GM12878 (cell line): ENCODE results near the gene CBX2. TPM values are rescaled to one million over a fixed set of nuclear protein-coding genes. Genes with fewer than 3 reads are reported as not detected.
A peak's percentile ranks its signal among the peaks of the same experiment; 100 is the strongest.

Source experiments
- CBFB ChIP-seq: IDR thresholded peaks from 2 replicates; pipeline ENCODE4 v1.6.1; 2016; ENCODE audit warnings: antibody characterized with exemption, low read depth
- CHD2 ChIP-seq: IDR thresholded peaks from 2 replicates; pipeline ENCODE4 v1.6.1; 2011; ENCODE audit warnings: low read depth, low read length, improper control_type of control experiment, borderline replicate concordance
- CTCF ChIP-seq, 3 experiments: IDR thresholded peaks in 2 of 3; conservative IDR thresholded peaks in 1 of 3; 2 replicates each; pipeline ENCODE4 v1.5.1; 2011; ENCODE audit warnings: low read depth in 3 of 3, low read length in 3 of 3, mild to moderate bottlenecking in 3 of 3, control low read depth in 2 of 3, moderate library complexity in 2 of 3, inconsistent platforms in 1 of 3, mixed read lengths in 1 of 3; ENCODE audit not compliant: control insufficient read depth in 2 of 3, insufficient read depth in 1 of 3; ENCODE audit errors: extremely low read depth in 1 of 3
- HDAC2 ChIP-seq: fragments of 200-600 bp; sonication (generic); IDR thresholded peaks from 2 replicates; pipeline ENCODE4 v1.6.1; 2017
- POU2F2 ChIP-seq: IDR thresholded peaks from 3 replicates; pipeline ENCODE4 v1.6.1; 2011; ENCODE audit warnings: low read depth, mild to moderate bottlenecking, low read length, borderline replicate concordance
- SREBF1 ChIP-seq: IDR thresholded peaks from 2 replicates; pipeline ENCODE4 v1.6.1; 2012; ENCODE audit warnings: mild to moderate bottlenecking, low read length
- polyA plus RNA-seq, 11 experiments: library from polyadenylated mRNA; depleted of rRNA in 4 of 11; unstranded in 6 of 11; stranded (reverse) in 5 of 11; fragments of >200 nt; fragmentation: Nextera tagmentation in 4 of 11; fragmentation: Illumina TruSeq in 1 of 11; extraction: Ambion mirVana in 4 of 11; extraction: Trizol in 1 of 11; gene quantifications; 1 replicate in 1 of 11; 2 replicates in 10 of 11; pipeline versions ENCODE4 v1.2.1 to v1.2.3, GENCODE V29; 2011 to 2016; ENCODE audit warnings: inconsistent platforms in 2 of 11, missing spikeins in 2 of 11, low read depth in 1 of 11
- total RNA-seq, 4 experiments: library from RNA; depleted of rRNA in 3 of 4; stranded (reverse); fragments of >200 nt in 3 of 4; fragmentation: Illumina TruSeq in 1 of 4; extraction: Trizol in 1 of 4; gene quantifications; 2 replicates each; pipeline versions ENCODE4 v1.2.1 to v1.2.3, GENCODE V29; 2013 to 2021
- TF ChIP-seq, protein P1 (sequence below): fragments of 450-650 bp; IDR thresholded peaks from 2 replicates; pipeline ENCODE4 v1.6.1; 2018; ENCODE audit warnings: borderline replicate concordance, mild to moderate bottlenecking; ENCODE audit not compliant: partially characterized antibody

CBX2 gene
- total and polyA plus RNA-seq, 10 of the 15 experiments (the other 5 are each of a cell fraction or from before 2014, with no cell fraction given), result 0.35 to 7.5 (median 4.2) TPM

GRCh38 chr17:79811011-79811867 lies 33.3 kb downstream of the CBX2 start (continued):
- TF ChIP-seq CBFB (no peak), POU2F2 (no peak), SREBF1 (no peak), HDAC2 (no peak), CHD2 (peak; percentile 45; the same call in 1 of the 2 replicates), CTCF (IDR thresholded peaks at IDR 0.05 in 2 of 3, conservative IDR thresholded peaks at IDR 0.05 in 1 of 3; ENCODE audit: control insufficient read depth in 2 of 3, extremely low read depth in 1 of 3, insufficient read depth in 1 of 3, low read depth in 3 of 3, low read length in 3 of 3) (peak; percentile 49 to 74 (median 65))
- TF ChIP-seq, protein P1, sequence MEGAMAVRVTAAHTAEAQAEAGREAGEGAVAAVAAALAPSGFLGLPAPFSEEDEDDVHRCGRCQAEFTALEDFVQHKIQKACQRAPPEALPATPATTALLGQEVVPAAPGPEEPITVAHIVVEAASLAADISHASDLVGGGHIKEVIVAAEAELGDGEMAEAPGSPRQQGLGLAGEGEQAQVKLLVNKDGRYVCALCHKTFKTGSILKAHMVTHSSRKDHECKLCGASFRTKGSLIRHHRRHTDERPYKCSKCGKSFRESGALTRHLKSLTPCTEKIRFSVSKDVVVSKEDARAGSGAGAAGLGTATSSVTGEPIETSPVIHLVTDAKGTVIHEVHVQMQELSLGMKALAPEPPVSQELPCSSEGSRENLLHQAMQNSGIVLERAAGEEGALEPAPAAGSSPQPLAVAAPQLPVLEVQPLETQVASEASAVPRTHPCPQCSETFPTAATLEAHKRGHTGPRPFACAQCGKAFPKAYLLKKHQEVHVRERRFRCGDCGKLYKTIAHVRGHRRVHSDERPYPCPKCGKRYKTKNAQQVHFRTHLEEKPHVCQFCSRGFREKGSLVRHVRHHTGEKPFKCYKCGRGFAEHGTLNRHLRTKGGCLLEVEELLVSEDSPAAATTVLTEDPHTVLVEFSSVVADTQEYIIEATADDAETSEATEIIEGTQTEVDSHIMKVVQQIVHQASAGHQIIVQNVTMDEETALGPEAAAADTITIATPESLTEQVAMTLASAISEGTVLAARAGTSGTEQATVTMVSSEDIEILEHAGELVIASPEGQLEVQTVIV, result no peak
